ENCODE results near the gene KRTAP4-2. TPM values are rescaled to one million over a fixed set of nuclear protein-coding genes. Genes with fewer than 3 reads are reported as not detected.
A peak's percentile ranks its signal among the peaks of the same experiment; 100 is the strongest.
"Not testable (repeated sequence)": the region's sequence is repeated elsewhere in the genome, so short reads cannot be mapped to it uniquely, and the experiment has no call there.

The KRTAP4-2 gene
- total and polyA plus RNA-seq, 7 donors = not detected

DNA sequence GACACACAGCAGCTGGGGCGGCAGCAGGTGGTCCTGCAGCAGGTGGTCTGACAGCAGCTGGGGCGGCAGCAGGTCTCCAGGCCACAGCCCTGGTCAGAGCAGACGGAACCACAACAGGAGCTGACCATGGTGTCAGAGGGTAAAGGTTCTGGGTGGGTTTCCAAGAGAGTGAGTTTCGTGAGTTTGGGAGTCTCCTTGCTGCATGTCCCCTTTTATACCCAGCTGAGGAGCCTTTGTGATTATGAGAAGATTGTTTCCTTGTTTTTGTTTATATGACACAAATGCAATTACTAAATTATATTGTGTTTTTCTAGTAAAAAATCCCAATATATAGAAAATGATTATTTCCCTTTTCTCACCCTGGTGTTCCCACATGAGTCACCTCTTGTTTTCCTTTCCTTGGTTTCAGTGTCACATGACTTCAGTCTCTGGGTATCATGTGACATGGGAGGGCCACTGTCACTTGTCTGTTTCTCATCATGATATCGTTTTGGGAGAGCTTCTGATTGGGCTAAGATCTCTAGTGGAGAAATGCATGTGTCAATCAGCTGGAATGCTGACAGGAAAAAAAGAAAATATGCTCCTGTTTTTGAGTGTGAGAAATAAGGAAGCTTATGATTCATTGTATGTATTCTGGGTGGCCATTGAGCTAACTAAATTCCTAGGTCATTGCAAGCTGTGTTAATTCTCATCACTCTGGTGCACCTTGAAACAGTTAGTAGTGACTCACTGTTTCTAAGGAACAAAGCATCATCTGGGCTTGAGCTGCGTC lies 37.5 kb downstream of the KRTAP4-2 start, which contains the start of gene KRTAP4-6:
TSS of gene KRTAP4-6 (minus strand) at position 185 of the 772 bp plus-strand sequence. CDS start at position 128, 57 bp downstream.
- no peak for DNase-seq
- Histone ChIP-seq H3K27ac (no peak within 1 kb of the TSS), H3K9me3 (peaks cover 6% of the 10 kb centered on the region), H3K27me3 (ENCODE audit: insufficient read depth in 3 of 3, low read length in 2 of 3) (no peaks in the 10 kb centered on the region), H3K4me3 (no peak within 1 kb of the TSS), H3K4me1 (no peaks in the 10 kb centered on the region), H3K36me3 (ENCODE audit: insufficient read depth in 1 of 2, low read depth in 1 of 2) (no peaks in the 10 kb centered on the region)
- no peak for ATAC-seq
- 86 to 90% (median 88%) methylated on average over 6 of the region's 6 CpGs for WGBS, 3 donors
- intact Hi-C loops (cut with DNase I) = no loop called here
- TF ChIP-seq, protein P1, sequence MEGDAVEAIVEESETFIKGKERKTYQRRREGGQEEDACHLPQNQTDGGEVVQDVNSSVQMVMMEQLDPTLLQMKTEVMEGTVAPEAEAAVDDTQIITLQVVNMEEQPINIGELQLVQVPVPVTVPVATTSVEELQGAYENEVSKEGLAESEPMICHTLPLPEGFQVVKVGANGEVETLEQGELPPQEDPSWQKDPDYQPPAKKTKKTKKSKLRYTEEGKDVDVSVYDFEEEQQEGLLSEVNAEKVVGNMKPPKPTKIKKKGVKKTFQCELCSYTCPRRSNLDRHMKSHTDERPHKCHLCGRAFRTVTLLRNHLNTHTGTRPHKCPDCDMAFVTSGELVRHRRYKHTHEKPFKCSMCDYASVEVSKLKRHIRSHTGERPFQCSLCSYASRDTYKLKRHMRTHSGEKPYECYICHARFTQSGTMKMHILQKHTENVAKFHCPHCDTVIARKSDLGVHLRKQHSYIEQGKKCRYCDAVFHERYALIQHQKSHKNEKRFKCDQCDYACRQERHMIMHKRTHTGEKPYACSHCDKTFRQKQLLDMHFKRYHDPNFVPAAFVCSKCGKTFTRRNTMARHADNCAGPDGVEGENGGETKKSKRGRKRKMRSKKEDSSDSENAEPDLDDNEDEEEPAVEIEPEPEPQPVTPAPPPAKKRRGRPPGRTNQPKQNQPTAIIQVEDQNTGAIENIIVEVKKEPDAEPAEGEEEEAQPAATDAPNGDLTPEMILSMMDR (IDR thresholded peaks at IDR 0.05) = no peak

DNA sequence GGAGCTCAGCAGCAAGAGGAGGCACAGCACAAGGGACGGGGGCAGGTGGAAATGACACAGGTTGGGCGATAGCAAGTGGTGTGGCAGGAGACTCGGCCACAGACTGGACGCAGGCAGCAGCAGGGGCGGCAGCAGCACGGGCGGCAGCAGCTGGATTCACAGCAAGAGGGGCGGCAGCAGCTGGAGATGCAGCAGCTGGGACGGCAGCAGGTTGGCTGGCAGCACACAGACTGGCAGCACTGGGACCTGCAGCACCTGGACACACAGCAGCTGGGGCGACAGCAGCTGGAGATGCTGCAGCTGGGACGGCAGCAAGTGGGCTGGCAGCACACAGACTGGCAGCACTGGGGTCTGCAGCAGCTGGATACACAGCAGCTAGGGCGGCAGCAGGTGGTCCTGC lies 38.2 kb downstream of the KRTAP4-2 start:
- H3K27me3 ChIP-seq (ENCODE audit: insufficient read depth in 3 of 3, low read length in 2 of 3); H3K36me3 ChIP-seq (ENCODE audit: insufficient read depth in 1 of 2, low read depth in 1 of 2); intact Hi-C loops (cut with DNase I); ATAC-seq; H3K27ac ChIP-seq; H3K4me3 ChIP-seq; H3K9me3 ChIP-seq; H3K4me1 ChIP-seq: not testable (repeated sequence)
- WGBS, 3 donors = 82 to 87% (median 87%) methylated on average over 12 of the region's 12 CpGs
- peak in 1 of 2 donors; percentile 45 for DNase-seq

DNA sequence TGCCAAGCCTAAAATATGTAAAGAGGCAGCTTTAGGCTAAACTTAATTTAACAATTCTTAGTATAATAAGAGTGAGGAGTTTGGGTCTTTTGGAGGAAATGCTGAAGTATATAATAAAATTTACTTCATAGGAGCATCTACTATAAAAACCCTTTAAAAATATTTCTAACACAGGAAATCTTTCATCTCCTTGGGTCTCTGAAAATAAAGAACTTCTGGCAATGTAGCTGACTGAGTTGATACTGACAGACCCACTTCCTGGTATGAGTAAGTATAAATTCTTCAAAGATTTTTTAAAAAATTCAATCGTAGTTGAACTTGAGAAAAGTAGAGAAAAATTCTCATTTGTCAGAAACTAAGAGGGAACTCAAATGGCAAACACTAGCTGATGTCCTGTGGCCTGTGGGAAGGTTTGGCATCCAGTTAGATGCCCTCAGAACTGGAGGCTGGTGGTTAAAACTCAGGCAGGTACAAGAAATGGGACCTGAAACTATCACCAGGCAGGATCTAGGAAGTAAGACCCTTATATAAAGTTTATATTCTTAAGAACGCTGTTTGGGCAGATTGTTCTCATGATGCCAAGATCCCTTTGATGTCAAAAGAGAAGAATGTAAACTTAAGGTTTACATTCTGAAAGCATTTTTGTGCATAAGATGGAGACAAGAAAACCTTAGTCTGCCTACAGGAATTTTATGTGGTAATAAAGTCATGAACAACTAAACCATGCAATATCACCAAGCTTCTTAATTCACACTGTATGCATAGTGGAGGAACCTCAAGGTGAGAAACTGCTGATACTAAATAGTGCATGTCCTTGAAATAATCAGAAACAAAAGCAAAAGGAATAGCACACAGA lies 43.9 kb downstream of the KRTAP4-2 start:
- WGBS, 3 donors = 70 to 72% (median 72%) methylated on average over 2 of the region's 2 CpGs
- no peaks in the 10 kb centered on the region for H3K36me3 ChIP-seq (ENCODE audit: insufficient read depth in 1 of 2, low read depth in 1 of 2)
- no peak overlapping the region for H3K27ac ChIP-seq
- no peaks in the 10 kb centered on the region for H3K4me1 ChIP-seq
- no peak for DNase-seq
- H3K27me3 ChIP-seq (ENCODE audit: insufficient read depth in 3 of 3, low read length in 2 of 3) = peaks cover 0 to 2% (median 0%) of the 10 kb centered on the region in 3 donors
- peaks cover 7% of the 10 kb centered on the region for H3K9me3 ChIP-seq
- TF ChIP-seq, protein P1 (IDR thresholded peaks at IDR 0.05) = no peak
- ATAC-seq = no peak
- intact Hi-C loops (cut with DNase I) = no loop called here
- H3K4me3 ChIP-seq = no peak overlapping the region

GRCh38 chr17:41131979-41132378 lies 46.0 kb downstream of the KRTAP4-2 start:
- peaks cover 7% of the 10 kb centered on the region for H3K9me3 ChIP-seq
- H3K4me3 ChIP-seq = no peak overlapping the region
- intact Hi-C loops (cut with DNase I) = no loop called here
- TF ChIP-seq, protein P1 (IDR thresholded peaks at IDR 0.05) = no peak
- 78 to 88% (median 83%) methylated on average over 3 of the region's 3 CpGs for WGBS, 3 donors
- no peaks in the 10 kb centered on the region for H3K36me3 ChIP-seq (ENCODE audit: insufficient read depth in 1 of 2, low read depth in 1 of 2)
- DNase-seq = no peak
- H3K27ac ChIP-seq = no peak overlapping the region
- no peaks in the 10 kb centered on the region for H3K4me1 ChIP-seq
- H3K27me3 ChIP-seq (ENCODE audit: insufficient read depth in 3 of 3, low read length in 2 of 3) = peaks cover 0 to 2% (median 0%) of the 10 kb centered on the region in 3 donors
- ATAC-seq = no peak

Other genes with a start within 250 kb of the KRTAP4-2 start
Only the 30 nearest of the 41 such genes appear.
- gene KRTAP1-5, start 151.0 kb downstream of the KRTAP4-2 start, total RNA-seq = not detected
- gene KRTAP1-5, start 151.0 kb downstream of the KRTAP4-2 start, polyA plus RNA-seq = not detected
- gene KRTAP1-4, start 148.0 kb downstream of the KRTAP4-2 start, total RNA-seq = not detected
- not detected for gene KRTAP1-4, start 148.0 kb downstream of the KRTAP4-2 start, polyA plus RNA-seq
- not detected for gene KRTAP1-3, start 143.3 kb downstream of the KRTAP4-2 start, total RNA-seq
- not detected for gene KRTAP1-3, start 143.3 kb downstream of the KRTAP4-2 start, polyA plus RNA-seq
- not detected for gene KRTAP1-1, start 136.8 kb downstream of the KRTAP4-2 start, total RNA-seq
- not detected for gene KRTAP1-1, start 136.8 kb downstream of the KRTAP4-2 start, polyA plus RNA-seq
- not detected for gene KRTAP2-1, start 130.9 kb downstream of the KRTAP4-2 start, total RNA-seq
- not detected for gene KRTAP2-1, start 130.9 kb downstream of the KRTAP4-2 start, polyA plus RNA-seq
- gene KRTAP2-2, start 123.0 kb downstream of the KRTAP4-2 start, total RNA-seq = not detected
- not detected for gene KRTAP2-2, start 123.0 kb downstream of the KRTAP4-2 start, polyA plus RNA-seq
- gene KRTAP2-3, start 118.1 kb downstream of the KRTAP4-2 start, total RNA-seq = not detected
- gene KRTAP2-3, start 118.1 kb downstream of the KRTAP4-2 start, polyA plus RNA-seq = not detected
- not detected for gene KRTAP2-4, start 112.3 kb downstream of the KRTAP4-2 start, total RNA-seq
- not detected for gene KRTAP2-4, start 112.3 kb downstream of the KRTAP4-2 start, polyA plus RNA-seq
- not detected for gene KRTAP4-7, start 94.1 kb downstream of the KRTAP4-2 start, total RNA-seq
- gene KRTAP4-7, start 94.1 kb downstream of the KRTAP4-2 start, polyA plus RNA-seq = not detected
- gene KRTAP4-8, start 80.1 kb downstream of the KRTAP4-2 start, total RNA-seq = not detected
- not detected for gene KRTAP4-8, start 80.1 kb downstream of the KRTAP4-2 start, polyA plus RNA-seq
- not detected for gene KRTAP4-16, start 76.0 kb downstream of the KRTAP4-2 start, total RNA-seq
- not detected for gene KRTAP4-16, start 76.0 kb downstream of the KRTAP4-2 start, polyA plus RNA-seq
- gene KRTAP4-9, start 72.8 kb downstream of the KRTAP4-2 start, total RNA-seq = not detected
- gene KRTAP4-9, start 72.8 kb downstream of the KRTAP4-2 start, polyA plus RNA-seq = not detected
- not detected for gene KRTAP4-11, start 59.8 kb downstream of the KRTAP4-2 start, total RNA-seq
- gene KRTAP4-11, start 59.8 kb downstream of the KRTAP4-2 start, polyA plus RNA-seq = not detected
- not detected for gene KRTAP4-12, start 54.0 kb downstream of the KRTAP4-2 start, total RNA-seq
- gene KRTAP4-12, start 54.0 kb downstream of the KRTAP4-2 start, polyA plus RNA-seq = not detected
- not detected for gene KRTAP4-6, start 37.7 kb downstream of the KRTAP4-2 start, total RNA-seq
- gene KRTAP4-6, start 37.7 kb downstream of the KRTAP4-2 start, polyA plus RNA-seq = not detected
- gene KRTAP4-5, start 28.4 kb downstream of the KRTAP4-2 start, total RNA-seq = not detected
- not detected for gene KRTAP4-5, start 28.4 kb downstream of the KRTAP4-2 start, polyA plus RNA-seq
- not detected for gene KRTAP4-4, start 17.5 kb downstream of the KRTAP4-2 start, total RNA-seq
- not detected for gene KRTAP4-4, start 17.5 kb downstream of the KRTAP4-2 start, polyA plus RNA-seq
- gene KRTAP4-3, start 10.0 kb downstream of the KRTAP4-2 start, total RNA-seq = not detected
- not detected for gene KRTAP4-3, start 10.0 kb downstream of the KRTAP4-2 start, polyA plus RNA-seq
- not detected for gene KRTAP4-1, start 6.7 kb upstream of the KRTAP4-2 start, total RNA-seq
- gene KRTAP4-1, start 6.7 kb upstream of the KRTAP4-2 start, polyA plus RNA-seq = not detected
- not detected for gene KRTAP9-1, start 11.7 kb upstream of the KRTAP4-2 start, total RNA-seq
- not detected for gene KRTAP9-1, start 11.7 kb upstream of the KRTAP4-2 start, polyA plus RNA-seq
- gene KRTAP9-2, start 48.4 kb upstream of the KRTAP4-2 start, total RNA-seq = not detected
- not detected for gene KRTAP9-2, start 48.4 kb upstream of the KRTAP4-2 start, polyA plus RNA-seq
- gene KRTAP9-3, start 54.2 kb upstream of the KRTAP4-2 start, total RNA-seq = not detected
- gene KRTAP9-3, start 54.2 kb upstream of the KRTAP4-2 start, polyA plus RNA-seq = not detected
- not detected for gene KRTAP9-8, start 59.8 kb upstream of the KRTAP4-2 start, total RNA-seq
- gene KRTAP9-8, start 59.8 kb upstream of the KRTAP4-2 start, polyA plus RNA-seq = not detected
- not detected for gene KRTAP9-4, start 71.5 kb upstream of the KRTAP4-2 start, total RNA-seq
- not detected for gene KRTAP9-4, start 71.5 kb upstream of the KRTAP4-2 start, polyA plus RNA-seq
- gene KRTAP9-9, start 77.2 kb upstream of the KRTAP4-2 start, total RNA-seq = not detected
- gene KRTAP9-9, start 77.2 kb upstream of the KRTAP4-2 start, polyA plus RNA-seq = not detected
- gene KRTAP9-6, start 87.2 kb upstream of the KRTAP4-2 start, total RNA-seq = not detected
- not detected for gene KRTAP9-6, start 87.2 kb upstream of the KRTAP4-2 start, polyA plus RNA-seq
- gene KRTAP9-7, start 97.5 kb upstream of the KRTAP4-2 start, total RNA-seq = not detected
- not detected for gene KRTAP9-7, start 97.5 kb upstream of the KRTAP4-2 start, polyA plus RNA-seq
- not detected for gene KRTAP29-1, start 124.6 kb upstream of the KRTAP4-2 start, total RNA-seq
- gene KRTAP29-1, start 124.6 kb upstream of the KRTAP4-2 start, polyA plus RNA-seq = not detected
- gene KRTAP16-1, start 131.1 kb upstream of the KRTAP4-2 start, total RNA-seq = not detected
- gene KRTAP16-1, start 131.1 kb upstream of the KRTAP4-2 start, polyA plus RNA-seq = not detected
- not detected for gene KRTAP17-1, start 137.5 kb upstream of the KRTAP4-2 start, total RNA-seq
- not detected for gene KRTAP17-1, start 137.5 kb upstream of the KRTAP4-2 start, polyA plus RNA-seq